ENCODE measurements around the gene FOXP1. TPM values are rescaled to one million over a fixed set of nuclear protein-coding genes. Genes with fewer than 3 reads are reported as not detected.

Gene FOXP1
- total and polyA plus RNA-seq, 2 of the 8 experiments (the other 6 are each of a cell fraction or from before 2014, with no cell fraction given): 13.9 to 25.4 TPM

- no peak for TF ChIP-seq CTCF (IDR thresholded peaks at IDR 0.05; ENCODE audit: control extremely low read depth in 1 of 3, insufficient read depth in 1 of 3, low read depth in 1 of 3, low read length in 3 of 3)
- TF ChIP-seq CHD2 (IDR thresholded peaks at IDR 0.05; ENCODE audit: low read length): no peak
- TF ChIP-seq ATF2 (IDR thresholded peaks at IDR 0.05; ENCODE audit: low read length): no peak
- no peak for TF ChIP-seq SP4 (IDR thresholded peaks at IDR 0.05; ENCODE audit: low read length)
- TF ChIP-seq KDM1A (IDR thresholded peaks at IDR 0.05; ENCODE audit: borderline replicate concordance, low read length): no peak
- no peak for TF ChIP-seq POLR2A (IDR thresholded peaks at IDR 0.05; ENCODE audit: control extremely low read depth in 1 of 2, low read depth in 2 of 2, low read length in 2 of 2)
- no peak for TF ChIP-seq POLR2AphosphoS5 (IDR thresholded peaks at IDR 0.05; ENCODE audit: low read depth, low read length)
Observed at GRCh38 chr3:71597286-71597685, 13.8 kb upstream of the FOXP1 start (continued).

Data from H1 (cell line).